B cell (primary cell): ENCODE data around the gene CXXC1. TPM values are rescaled to one million over a fixed set of nuclear protein-coding genes. Genes with fewer than 3 reads are reported as not detected.
A peak's percentile ranks its signal among the peaks of the same experiment; 100 is the strongest.

Source experiments
- ATAC-seq: fragments of 200-7000 bp; cut with Tn5 transposase; one replicate; pipeline ENCODE4 v1.10.0; 2021; ENCODE audit warnings: low read depth, mild to moderate bottlenecking, moderate number of reproducible peaks, moderate library complexity
- CTCF ChIA-PET: fragments of 350-600 bp; sonication (Branson Sonifier 250); formaldehyde crosslinking; loops from one replicate; lab custom pipeline; 2021; ENCODE audit warnings: antibody characterized with exemption, inconsistent platforms; lab: Charles Lee
- POLR2A ChIA-PET: fragments of 350-600 bp; sonication (Branson Sonifier 250); formaldehyde crosslinking; loops from one replicate; lab custom pipeline; 2021; ENCODE audit warnings: antibody characterized with exemption; lab: Charles Lee
- DNase-seq: peaks from one replicate; pipeline ENCODE4 v3.0.0; 2013
- H2AFZ ChIP-seq: 2 replicates; pipeline ENCODE4 v1.6.1; 2012; ENCODE audit warnings: mild to moderate bottlenecking, low read depth, low read length; ENCODE audit not compliant: insufficient read depth, poor library complexity, severe bottlenecking
- H3K27ac ChIP-seq, 2 donors: 1 replicate in 1 of 2; 2 replicates in 1 of 2; pipeline ENCODE4 v1.5.1; 2012 to 2013; ENCODE audit warnings: low read length in 2 of 2, mild to moderate bottlenecking in 2 of 2, moderate library complexity in 1 of 2
- H3K27me3 ChIP-seq, 4 experiments: fragments of 200-600 bp in 1 of 4; sonication (generic) in 1 of 4; replicated peaks in 1 of 4; 1 replicate in 2 of 4; 2 replicates in 2 of 4; pipeline versions ENCODE4 v1.6.1 to v1.7.0; 2013 to 2016; ENCODE audit warnings: low read length in 3 of 4, mild to moderate bottlenecking in 2 of 4, mixed read lengths in 1 of 4, moderate library complexity in 1 of 4; ENCODE audit not compliant: insufficient read depth in 4 of 4, control insufficient read depth in 3 of 4; ENCODE audit errors: control extremely low read depth in 1 of 4
- H3K36me3 ChIP-seq, 2 experiments: replicated peaks in 1 of 2; 1 replicate in 1 of 2; 2 replicates in 1 of 2; pipeline versions ENCODE4 v1.6.1 to v1.7.1; 2013; ENCODE audit warnings: low read length in 1 of 2; ENCODE audit not compliant: insufficient read depth in 2 of 2, control insufficient read depth in 1 of 2; ENCODE audit errors: control extremely low read depth in 1 of 2, extremely low read depth in 1 of 2
- H3K4me1 ChIP-seq, 2 donors: fragments of 200-600 bp in 1 of 2; sonication (generic) in 1 of 2; 1 replicate in 1 of 2; 2 replicates in 1 of 2; pipeline versions ENCODE4 v1.5.1 to v1.6.1; 2013 to 2017; ENCODE audit warnings: low read length in 2 of 2; ENCODE audit not compliant: control insufficient read depth in 2 of 2, insufficient read depth in 2 of 2
- H3K4me2 ChIP-seq: replicated peaks from 2 replicates; pipeline ENCODE3; 2012; ENCODE audit warnings: mild to moderate bottlenecking, low read depth, low read length; ENCODE audit not compliant: poor library complexity, severe bottlenecking
- H3K4me3 ChIP-seq, 5 experiments: fragments of 200-600 bp in 1 of 5; sonication (generic) in 1 of 5; 1 replicate in 3 of 5; 2 replicates in 2 of 5; pipeline versions ENCODE4 v1.5.1 to v1.7.0; 2011 to 2016; ENCODE audit warnings: low read length in 4 of 5, mild to moderate bottlenecking in 4 of 5, low read depth in 2 of 5, control low read depth in 1 of 5, moderate library complexity in 1 of 5; ENCODE audit not compliant: insufficient read depth in 1 of 5; ENCODE audit errors: control extremely low read depth in 1 of 5, extremely low read depth in 1 of 5
- H3K79me2 ChIP-seq: fragments of 200-600 bp; sonication (generic); one replicate; pipeline ENCODE4 v1.6.0; 2016; ENCODE audit warnings: low read length; ENCODE audit not compliant: control insufficient read depth, insufficient read depth
- H3K9ac ChIP-seq: fragments of 200-600 bp; sonication (generic); 2 replicates; pipeline ENCODE4 v1.6.1; 2017; ENCODE audit warnings: mild to moderate bottlenecking, low read length, moderate library complexity
- H3K9me3 ChIP-seq, 3 donors: one replicate each; pipeline versions ENCODE4 v1.6.1 to v1.7.1; 2013; ENCODE audit warnings: low read length in 2 of 3; ENCODE audit not compliant: control insufficient read depth in 2 of 3, insufficient read depth in 1 of 3; ENCODE audit errors: control extremely low read depth in 1 of 3
- H4K20me1 ChIP-seq: 2 replicates; pipeline ENCODE4 v1.6.0; 2012; ENCODE audit warnings: mild to moderate bottlenecking, low read length; ENCODE audit not compliant: insufficient read depth, control insufficient read depth, poor library complexity, severe bottlenecking
- H3K27ac Mint-ChIP-seq: one replicate; pipeline ENCODE4 v1.8.0; 2021; ENCODE audit warnings: mixed read lengths
- H3K27me3 Mint-ChIP-seq: one replicate; pipeline ENCODE4 v1.8.0; 2021; ENCODE audit warnings: mixed read lengths
- H3K4me1 Mint-ChIP-seq: one replicate; pipeline ENCODE4 v1.8.0; 2021; ENCODE audit warnings: mixed read lengths
- H3K4me3 Mint-ChIP-seq: one replicate; pipeline ENCODE4 v1.8.0; 2021; ENCODE audit warnings: mixed read lengths
- H3K9me3 Mint-ChIP-seq: one replicate; pipeline ENCODE4 v1.8.0; 2022; ENCODE audit warnings: mixed read lengths; ENCODE audit not compliant: insufficient read depth
- EZH2 ChIP-seq: IDR thresholded peaks from 2 replicates; pipeline ENCODE4 v1.6.1; 2012; ENCODE audit warnings: borderline replicate concordance, low read depth, mild to moderate bottlenecking, moderate library complexity, low read length; ENCODE audit not compliant: insufficient read depth, poor library complexity, severe bottlenecking
- WGBS: methylation state at CpG from one replicate; pipeline ENCODE4 v1.1.5; 2013; ENCODE audit warnings: missing lambda C conversion rate; ENCODE audit not compliant: insufficient coverage; 5-methylcytosine and 5-hydroxymethylcytosine counted together
- intact Hi-C: fragments of 100-400 bp; cut with micrococcal nuclease; formaldehyde crosslinking; loops from one replicate; pipeline ENCODE4 v1.10.0; 2022
- polyA plus RNA-seq: library from polyadenylated mRNA; depleted of rRNA; stranded (reverse); fragments of >200 nt; gene quantifications from 2 replicates; pipeline ENCODE4 v1.2.3, GENCODE V29; 2012
- total RNA-seq, 2 donors: library from RNA; stranded (reverse); fragments of 120-200 nt in 1 of 2; gene quantifications; 1 replicate in 1 of 2; 2 replicates in 1 of 2; pipeline versions ENCODE4 v1.2.3 to v1.2.4, GENCODE V29; 2013 to 2022
- TF ChIP-seq, protein P1 (sequence below): fragments of 200-600 bp; IDR thresholded peaks from one replicate; pipeline ENCODE4 v1.8.0; 2022; ENCODE audit warnings: antibody characterized with exemption, mild to moderate bottlenecking

Gene CXXC1
- total and polyA plus RNA-seq, 2 donors (not counting 1 experiment from before 2014, with no cell fraction given): 157 to 306 TPM

DNA sequence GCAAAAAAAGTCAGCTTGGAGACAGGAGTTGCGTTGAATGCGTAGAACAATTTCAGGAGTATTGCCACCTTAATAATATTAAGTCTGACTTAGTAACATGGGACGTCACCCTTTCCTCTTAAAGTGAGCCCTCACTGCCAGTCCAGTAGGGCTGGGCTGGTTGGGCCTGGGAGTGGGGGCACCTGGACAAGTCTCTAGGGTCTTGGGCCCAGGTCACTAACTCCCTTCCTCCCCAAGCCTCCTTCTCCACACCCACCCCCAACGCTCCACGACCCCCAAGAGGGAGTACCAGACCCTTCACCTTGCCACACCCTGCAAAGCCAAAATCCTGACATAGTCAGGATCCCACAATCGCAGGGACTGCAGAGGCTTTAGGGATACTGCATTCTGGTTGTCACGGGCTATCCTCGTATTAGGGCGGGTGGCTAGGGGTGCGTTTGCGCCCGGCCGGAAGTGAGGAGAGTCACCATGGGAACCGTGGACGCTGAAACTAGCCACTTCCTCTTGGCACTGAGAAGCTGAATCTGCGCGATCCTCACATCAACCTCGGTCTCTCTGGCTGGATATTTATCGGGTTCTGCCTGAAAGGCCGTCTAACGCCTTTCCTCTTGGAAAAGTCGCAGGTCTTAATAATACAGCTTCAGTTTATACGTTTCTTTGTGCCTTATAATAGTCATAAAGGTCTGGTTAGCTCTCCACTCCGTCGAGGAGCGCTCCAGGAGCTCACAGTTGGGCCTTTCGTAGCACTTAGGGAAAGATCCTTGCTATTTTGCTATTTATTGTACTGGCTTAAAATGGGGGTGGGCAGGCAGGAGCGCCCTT lies 10.3 kb upstream of the CXXC1 start:
- peak overlapping the region; percentile 54 for H3K9ac ChIP-seq
- peaks cover 0 to 5% (median 2%) of the 10 kb centered on the region in 4 experiments for H3K27me3 ChIP-seq
- WGBS: 2% methylated on average over 18 of the region's 28 CpGs
- H3K9me3 Mint-ChIP-seq: peaks cover 3% of the 10 kb centered on the region
- H3K27ac ChIP-seq: no peak overlapping the region
- peak overlapping the region; percentile 77 for H3K27ac Mint-ChIP-seq
- POLR2A ChIA-PET: interaction anchor here (0.8 kb wide), 1 partner anchor 811 kb away, joined by 3 read pairs; the partner anchor contains the start of gene C18orf32
- H3K36me3 ChIP-seq: no peaks in the 10 kb centered on the region
- peak overlapping the region; percentile 83 for H3K4me2 ChIP-seq
- DNase-seq (peak; percentile 92), ATAC-seq (peak; percentile 98)
- no peak for TF ChIP-seq EZH2
- TF ChIP-seq, protein P1, sequence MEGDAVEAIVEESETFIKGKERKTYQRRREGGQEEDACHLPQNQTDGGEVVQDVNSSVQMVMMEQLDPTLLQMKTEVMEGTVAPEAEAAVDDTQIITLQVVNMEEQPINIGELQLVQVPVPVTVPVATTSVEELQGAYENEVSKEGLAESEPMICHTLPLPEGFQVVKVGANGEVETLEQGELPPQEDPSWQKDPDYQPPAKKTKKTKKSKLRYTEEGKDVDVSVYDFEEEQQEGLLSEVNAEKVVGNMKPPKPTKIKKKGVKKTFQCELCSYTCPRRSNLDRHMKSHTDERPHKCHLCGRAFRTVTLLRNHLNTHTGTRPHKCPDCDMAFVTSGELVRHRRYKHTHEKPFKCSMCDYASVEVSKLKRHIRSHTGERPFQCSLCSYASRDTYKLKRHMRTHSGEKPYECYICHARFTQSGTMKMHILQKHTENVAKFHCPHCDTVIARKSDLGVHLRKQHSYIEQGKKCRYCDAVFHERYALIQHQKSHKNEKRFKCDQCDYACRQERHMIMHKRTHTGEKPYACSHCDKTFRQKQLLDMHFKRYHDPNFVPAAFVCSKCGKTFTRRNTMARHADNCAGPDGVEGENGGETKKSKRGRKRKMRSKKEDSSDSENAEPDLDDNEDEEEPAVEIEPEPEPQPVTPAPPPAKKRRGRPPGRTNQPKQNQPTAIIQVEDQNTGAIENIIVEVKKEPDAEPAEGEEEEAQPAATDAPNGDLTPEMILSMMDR: no peak
- no peaks in the 10 kb centered on the region for H4K20me1 ChIP-seq
- peak overlapping the region; percentile 77 for H2AFZ ChIP-seq
- H3K27me3 Mint-ChIP-seq: peaks cover 7% of the 10 kb centered on the region
- H3K4me1 ChIP-seq: peaks cover 13 to 14% of the 10 kb centered on the region in 2 donors
- H3K4me3 Mint-ChIP-seq: peak overlapping the region; percentile 88
- H3K4me3 ChIP-seq: peak overlapping the region; percentile 31 to 50 (median 47)
- peaks cover 13% of the 10 kb centered on the region for H3K4me1 Mint-ChIP-seq
- intact Hi-C loops: loop anchor here (1.0 to 2.0 kb wide), 5 partner anchors 9 to 59 kb away; no protein-coding TSS in a partner anchor
- no peaks in the 10 kb centered on the region for H3K79me2 ChIP-seq
- peaks cover 0 to 6% (median 0%) of the 10 kb centered on the region in 3 donors for H3K9me3 ChIP-seq
- CTCF ChIA-PET: interaction anchor here (0.8 to 2.0 kb wide), 5 partner anchors 10 to 59 kb away, joined by 3 to 12 read pairs (median 4); partner anchors contain the start of gene MBD1

GRCh38 chr18:50293039-50293438 lies 5.5 kb upstream of the CXXC1 start:
- Histone ChIP-seq H2AFZ (no peak overlapping the region), H3K36me3 (no peaks in the 10 kb centered on the region), H3K4me2 (no peak overlapping the region), H4K20me1 (no peaks in the 10 kb centered on the region), H3K4me3 (no peak overlapping the region), H3K9ac (no peak overlapping the region), H3K4me1 (peaks cover 7% of the 10 kb centered on the region in 2 donors), H3K9me3 (no peaks in the 10 kb centered on the region), H3K79me2 (no peaks in the 10 kb centered on the region), H3K27me3 (no peaks in the 10 kb centered on the region), H3K27ac (no peak overlapping the region)
- CTCF ChIA-PET: no interaction called here
- no peak for TF ChIP-seq EZH2
- TF ChIP-seq, protein P1: no peak
- no CpG with 5 or more reads among the region's 1 CpG for WGBS
- no peak for DNase-seq
- no peak for ATAC-seq
- Mint-ChIP-seq H3K4me1 (peaks cover 13% of the 10 kb centered on the region), H3K9me3 (peaks cover 3% of the 10 kb centered on the region), H3K27ac (no peak overlapping the region), H3K27me3 (peaks cover under 1% of the 10 kb centered on the region), H3K4me3 (no peak overlapping the region)
- POLR2A ChIA-PET: no interaction called here
- intact Hi-C loops: no loop called here
